ENCODE data around the gene NXF2. TPM values are rescaled to one million over a fixed set of nuclear protein-coding genes. Genes with fewer than 3 reads are reported as not detected.

Gene NXF2
- not detected in 2 replicates for total RNA-seq

GRCh38 chrX:102246893-102247292, at the start of gene NXF2:
NXF2 (plus strand) TSS chrX:102247167; CDS start chrX:102307079, 59,912 bp downstream.

DNA sequence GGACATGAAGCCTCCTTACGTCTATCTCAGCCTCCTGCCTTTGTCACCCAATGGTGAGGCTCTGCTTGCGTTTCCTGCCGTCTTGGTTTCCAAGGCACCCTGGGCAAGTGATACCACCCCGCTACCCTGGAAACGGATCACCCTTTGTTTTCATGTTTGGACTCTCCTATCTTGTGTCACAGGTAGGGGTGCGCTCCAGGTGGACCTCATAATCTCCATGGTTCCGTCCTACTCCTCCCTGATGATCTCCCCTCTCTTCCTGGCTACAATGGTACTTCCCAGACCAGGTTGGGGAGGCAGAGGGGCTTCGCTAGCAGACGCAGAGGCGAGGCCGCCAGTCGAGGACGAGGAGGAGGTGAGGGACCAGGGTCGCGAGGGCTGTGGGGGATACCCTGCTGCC, 32.0 kb upstream of the NXF2 start, which contains the start of gene TCP11X1:
TSS of gene TCP11X1 (plus strand) at position 316 of the 400 bp plus-strand sequence.

Other genes starting within 250 kb of the NXF2 start
- not detected in 2 replicates for gene TCEAL2, start 121.5 kb upstream of the NXF2 start, total RNA-seq
- not detected in 2 replicates for gene TCEAL6, start 104.7 kb upstream of the NXF2 start, total RNA-seq
- gene BEX5, start 91.2 kb upstream of the NXF2 start, total RNA-seq, result not detected in 2 replicates
- gene TCP11X1, start 31.9 kb upstream of the NXF2 start, total RNA-seq, result not detected in 2 replicates
- gene NXF2B, start 192.8 kb downstream of the NXF2 start, total RNA-seq, result not detected in 2 replicates
- gene TCP11X2, start 224.6 kb downstream of the NXF2 start, total RNA-seq, result not detected in 2 replicates